Superior temporal gyrus (tissue), 1 donor: Measurements from ENCODE around the gene SRSF6.
A peak's percentile ranks its signal among the peaks of the same experiment; 100 is the strongest.
"Not testable (repeated sequence)": the region's sequence is repeated elsewhere in the genome, so short reads cannot be mapped to it uniquely, and the experiment has no call there.

Experiments used
- DNase-seq: peaks from one replicate; pipeline ENCODE4 v3.0.0-alpha.2; 2016; ENCODE audit errors: extremely low spot score

Gene SRSF6

DNA sequence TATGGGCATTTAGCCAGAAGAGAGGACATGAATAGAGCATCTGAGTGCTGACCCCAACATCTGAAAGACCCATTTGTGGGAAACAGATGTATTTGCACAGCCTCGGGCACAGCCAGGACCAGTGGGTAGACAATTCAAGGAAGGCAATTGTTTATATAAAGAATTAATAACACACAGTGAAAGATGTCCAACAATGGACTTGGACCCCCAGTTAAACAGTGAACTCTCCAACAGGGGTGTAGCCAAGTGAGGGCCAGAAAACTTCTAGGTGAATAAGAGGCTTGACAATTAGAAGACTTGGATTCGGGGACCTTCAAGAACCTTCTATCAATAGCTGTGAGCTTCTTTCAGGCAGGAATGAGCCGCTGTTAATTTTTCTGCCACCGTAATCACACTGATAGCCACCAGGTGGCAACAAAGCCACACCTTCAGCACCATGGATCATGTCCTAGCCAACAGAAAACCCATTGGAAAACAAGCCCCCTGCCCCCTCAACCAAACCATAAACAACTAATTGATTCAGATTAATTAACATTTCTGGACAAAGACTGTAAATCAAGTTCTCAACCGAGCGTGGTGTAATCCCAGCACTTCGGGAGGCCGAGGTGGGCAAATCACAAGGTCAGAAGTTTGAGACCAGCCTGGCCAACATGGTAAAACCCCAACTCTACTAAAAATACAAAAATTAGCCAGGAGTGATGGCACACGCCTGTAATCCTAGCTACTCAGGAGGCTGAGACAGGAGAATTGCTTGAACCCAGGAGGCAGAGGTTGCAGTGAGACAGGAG is 8.8 kb upstream of the SRSF6 start:
- DNase-seq: peak; percentile 68

DNA sequence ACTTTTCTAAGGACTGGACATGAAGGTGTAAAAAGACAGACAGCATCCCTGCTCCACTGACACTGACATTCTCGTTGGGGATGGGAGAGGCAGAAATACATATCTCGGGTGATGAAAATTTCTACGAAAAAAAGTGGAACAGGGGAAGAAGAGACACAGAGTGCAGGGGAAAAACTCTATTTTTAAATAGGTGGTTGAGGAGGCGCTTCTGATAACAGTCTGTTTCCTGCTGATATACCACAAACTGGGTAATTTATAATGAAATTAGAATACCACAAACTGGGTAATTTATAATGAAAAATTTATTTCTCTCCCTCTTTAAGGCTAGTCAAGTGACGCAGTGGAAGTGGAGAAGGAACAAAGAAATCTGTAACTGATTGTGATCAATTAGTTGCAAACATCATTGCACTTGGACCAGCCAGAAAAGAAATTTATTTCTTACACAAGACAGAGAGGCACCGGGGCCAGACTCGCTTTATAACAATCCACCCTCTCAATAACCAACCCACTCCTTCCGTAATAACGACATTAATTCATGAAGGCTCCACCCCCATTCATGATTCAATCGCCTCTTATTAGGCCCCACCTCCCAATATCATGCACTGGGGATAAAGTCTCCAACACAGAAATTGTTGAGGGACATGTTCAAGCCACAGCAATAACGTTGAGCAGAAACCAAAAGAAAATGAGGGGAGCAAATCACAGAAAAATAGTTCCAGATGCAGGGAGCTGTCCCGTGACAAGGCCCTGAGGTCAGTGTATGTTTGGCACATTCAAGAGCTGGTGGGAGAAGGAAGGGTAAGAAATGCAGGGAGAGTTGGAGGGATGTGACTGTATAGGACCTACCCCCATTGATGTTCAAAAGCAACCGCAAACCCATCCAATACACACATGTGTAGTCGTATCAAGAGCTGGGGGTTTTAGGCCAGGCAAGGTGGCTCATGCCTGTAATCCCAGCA is 6.6 kb upstream of the SRSF6 start:
- DNase-seq: no peak

DNA sequence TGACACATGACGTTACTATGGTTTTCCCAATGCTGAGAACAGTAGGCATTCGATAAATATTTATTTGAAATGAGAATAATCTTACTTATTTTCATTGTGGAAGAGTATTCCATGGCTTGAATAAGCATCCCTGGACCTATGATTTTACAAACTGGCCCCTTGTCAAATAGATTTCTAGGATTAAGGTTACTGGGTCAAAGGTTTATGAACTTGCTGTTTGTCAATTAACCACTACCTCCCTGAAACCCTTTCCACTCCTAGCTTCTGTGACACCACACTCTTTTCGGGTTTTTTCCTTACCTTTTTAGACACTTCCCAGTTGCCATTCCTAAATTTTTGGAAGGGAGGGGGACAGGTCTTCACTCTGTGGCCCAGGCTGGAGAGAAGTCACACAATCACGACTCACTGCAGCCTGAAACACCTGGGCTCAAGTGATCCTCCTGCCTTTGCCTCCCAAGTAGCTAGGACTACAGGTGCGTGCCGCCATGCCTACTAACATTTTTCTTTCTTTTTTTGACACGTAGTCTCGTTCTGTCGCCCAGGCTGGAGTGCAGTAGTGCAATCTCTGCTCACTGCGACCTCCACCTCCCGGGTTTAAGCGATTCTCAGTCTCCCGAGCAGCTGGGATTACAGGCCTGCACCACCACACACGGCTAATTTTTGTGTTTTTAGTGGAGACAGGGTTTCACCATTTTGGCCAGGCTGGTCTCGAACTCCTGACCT is 5.1 kb upstream of the SRSF6 start:
- no peak for DNase-seq

GRCh38 chr20:43456252-43456651 is 1.4 kb upstream of the SRSF6 start:
- DNase-seq: not testable (repeated sequence)

DNA sequence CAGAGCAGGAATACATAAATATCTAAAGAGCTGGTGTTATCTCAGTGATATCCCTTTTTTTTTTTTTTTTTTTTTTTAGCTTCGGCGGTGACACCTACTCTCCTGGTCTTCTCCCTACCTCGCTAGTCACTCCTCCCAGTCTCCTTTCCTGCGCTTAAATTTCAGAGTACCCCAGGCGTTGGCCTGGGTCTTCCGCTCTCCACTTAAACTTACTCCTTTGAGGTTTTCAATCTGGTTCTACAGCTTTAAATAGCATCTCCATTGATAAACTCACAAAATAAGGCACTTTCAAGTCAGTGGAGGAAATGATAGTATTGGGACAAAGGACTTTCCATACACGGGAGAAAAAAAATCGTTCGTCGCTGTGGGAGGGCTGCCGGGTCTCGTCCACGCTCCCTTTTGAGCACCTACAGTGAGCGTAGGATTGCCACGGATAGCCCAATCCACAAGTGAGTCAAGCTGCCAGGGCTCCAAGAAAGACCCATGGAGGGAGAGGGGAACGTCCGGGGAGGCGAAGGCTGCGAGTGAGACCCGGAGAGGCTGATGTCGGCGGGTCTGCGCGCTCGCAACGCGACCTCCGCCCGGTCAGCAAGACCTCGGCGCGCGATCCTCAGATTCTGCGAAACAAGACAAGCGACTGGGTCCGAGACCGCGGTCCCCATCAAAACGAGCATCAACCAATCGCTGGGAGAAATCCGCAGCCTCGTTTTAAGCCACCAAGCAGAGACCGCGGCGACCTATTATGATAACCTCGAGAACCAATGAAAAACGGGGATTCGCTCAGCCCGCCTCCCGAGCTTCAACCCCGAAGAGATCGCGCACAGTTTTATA is 672 bp upstream of the SRSF6 start:
- no peak for DNase-seq

DNA sequence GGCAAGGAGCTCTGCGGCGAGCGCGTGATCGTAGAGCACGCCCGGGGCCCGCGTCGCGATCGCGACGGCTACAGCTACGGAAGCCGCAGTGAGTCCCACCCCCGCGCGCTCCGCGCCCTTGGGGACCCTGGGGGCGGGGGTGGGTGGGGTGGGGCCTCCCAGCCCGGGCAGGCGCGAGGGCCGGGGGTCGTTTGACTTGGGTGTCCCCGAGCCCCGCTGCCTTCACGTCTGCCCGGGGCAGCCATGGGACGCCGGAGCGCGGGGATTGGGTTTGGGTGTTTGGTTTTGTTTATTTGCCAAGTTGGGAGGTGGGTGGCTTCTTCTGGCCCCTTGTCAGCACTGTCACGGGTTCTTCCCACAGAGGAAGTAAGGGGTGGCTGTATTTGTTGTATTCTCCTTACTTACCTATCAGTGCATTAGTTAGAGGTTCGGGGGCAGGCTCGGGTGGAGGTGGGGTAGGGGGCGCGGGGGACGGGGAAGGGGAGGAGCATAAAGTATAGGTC is 777 bp downstream of the SRSF6 start:
- DNase-seq: no peak

GRCh38 chr20:43459022-43459942 is 1.6 kb downstream of the SRSF6 start:
- no peak for DNase-seq

GRCh38 chr20:43460172-43460829 is 2.6 kb downstream of the SRSF6 start:
- DNase-seq: no peak

- DNase-seq: no peak
Observed at GRCh38 chr20:43460830-43461200, 3.1 kb downstream of the SRSF6 start.

DNA sequence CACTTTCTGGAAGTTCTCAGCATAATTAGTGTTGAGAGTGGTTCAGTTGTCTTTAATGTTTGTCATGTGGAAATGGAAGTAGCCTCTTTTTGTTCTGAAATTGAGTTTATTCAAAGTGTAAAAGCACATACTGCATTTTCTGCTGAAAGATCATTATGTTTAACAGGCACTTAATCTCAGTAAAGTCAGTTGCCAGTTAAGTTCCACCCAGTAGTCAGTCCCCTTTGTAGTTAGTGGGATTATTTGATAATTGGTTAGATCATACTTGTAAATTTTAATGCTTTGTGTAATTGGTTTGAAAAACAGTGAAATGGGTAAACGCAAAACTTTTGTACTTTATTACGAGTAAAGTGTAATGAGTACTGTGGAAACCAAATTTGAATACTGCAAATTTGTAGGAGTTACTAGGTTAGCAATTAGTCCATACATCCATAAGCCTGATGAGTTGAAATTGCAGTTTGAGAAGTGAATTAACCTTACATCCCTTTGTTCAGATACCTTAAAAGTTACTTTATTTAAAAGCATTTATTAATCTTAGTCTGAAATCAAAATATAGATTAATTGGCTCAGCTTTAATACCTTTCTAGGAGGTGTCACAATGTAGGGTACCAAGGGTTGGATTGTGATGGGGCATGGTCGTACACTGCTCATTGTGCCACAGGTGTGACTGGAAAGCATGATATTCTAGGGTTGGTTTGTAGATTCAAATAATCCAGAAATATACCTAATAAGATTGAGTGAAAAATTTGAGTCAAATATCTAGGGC is 4.4 kb downstream of the SRSF6 start:
- no peak for DNase-seq

DNA sequence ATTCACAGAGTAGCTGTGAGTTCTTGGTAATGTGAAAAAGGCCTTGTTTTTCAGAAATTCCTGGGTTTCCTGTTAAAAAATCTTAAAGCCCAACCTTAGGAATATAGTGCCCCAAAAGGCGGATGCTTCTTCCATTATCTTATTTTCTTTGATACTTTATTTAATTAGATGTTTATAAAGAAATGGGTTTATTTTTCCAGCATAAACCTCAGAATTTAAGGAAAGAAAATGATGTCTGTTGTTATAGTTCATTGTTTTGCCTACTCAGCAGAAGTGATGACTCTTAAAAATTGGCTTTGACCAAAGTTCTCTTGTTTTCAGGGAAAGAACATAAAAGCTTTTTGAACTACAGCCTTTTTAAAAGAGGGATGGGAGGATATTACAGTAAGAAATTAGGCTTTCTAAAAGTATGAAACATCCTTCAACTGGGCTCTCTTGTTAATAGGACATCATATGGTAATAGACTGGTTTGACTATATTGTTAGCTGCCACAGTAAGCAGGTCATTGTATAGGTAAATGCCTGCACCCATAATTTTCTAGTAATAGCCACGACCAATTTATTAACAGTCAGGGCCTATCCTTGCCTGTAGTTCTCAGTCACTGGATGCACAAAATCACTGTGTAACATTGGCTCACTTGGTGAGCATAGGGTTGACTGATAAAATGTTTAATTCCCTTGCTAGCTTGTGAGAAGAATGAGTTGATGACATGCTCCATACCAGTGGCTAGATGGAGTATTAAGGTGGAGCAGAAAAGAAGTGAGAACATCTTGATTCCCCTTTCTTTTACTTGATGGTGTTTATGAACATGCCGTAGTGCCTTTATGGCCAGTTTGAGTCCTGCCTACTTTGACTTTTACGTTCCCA is 5.2 kb downstream of the SRSF6 start:
- no peak for DNase-seq

DNA sequence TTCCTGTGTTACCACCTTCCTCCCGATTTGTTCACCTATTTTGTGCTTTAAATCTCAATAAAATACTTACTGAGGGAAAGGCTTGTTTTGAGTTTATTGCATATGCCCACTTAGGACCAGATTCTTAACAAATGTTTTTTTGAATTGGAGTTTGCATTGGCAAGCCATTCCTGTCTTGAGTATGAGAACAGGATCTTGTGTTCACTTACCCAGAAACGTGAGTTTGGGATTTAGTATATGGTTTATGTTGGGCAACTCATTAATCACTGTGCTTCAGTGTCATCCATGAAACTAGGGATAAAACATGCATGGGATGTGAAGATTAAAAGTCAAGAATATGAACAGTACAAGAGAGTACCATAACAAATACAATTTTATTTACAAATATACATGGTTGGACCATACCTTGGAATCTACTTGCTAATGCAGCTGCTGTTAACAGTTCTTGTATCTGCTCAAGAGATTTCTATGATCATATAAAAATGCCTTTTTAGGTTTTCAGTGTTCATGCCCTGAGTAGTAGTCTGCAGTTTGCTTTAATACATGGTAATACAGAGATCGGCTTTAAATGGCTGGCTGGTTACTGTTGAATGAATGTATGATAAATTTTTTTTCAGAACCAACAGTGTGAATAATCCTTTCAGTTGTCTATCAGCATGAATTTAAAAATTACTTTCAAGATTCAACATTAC is 6.0 kb downstream of the SRSF6 start:
- DNase-seq: no peak

DNA sequence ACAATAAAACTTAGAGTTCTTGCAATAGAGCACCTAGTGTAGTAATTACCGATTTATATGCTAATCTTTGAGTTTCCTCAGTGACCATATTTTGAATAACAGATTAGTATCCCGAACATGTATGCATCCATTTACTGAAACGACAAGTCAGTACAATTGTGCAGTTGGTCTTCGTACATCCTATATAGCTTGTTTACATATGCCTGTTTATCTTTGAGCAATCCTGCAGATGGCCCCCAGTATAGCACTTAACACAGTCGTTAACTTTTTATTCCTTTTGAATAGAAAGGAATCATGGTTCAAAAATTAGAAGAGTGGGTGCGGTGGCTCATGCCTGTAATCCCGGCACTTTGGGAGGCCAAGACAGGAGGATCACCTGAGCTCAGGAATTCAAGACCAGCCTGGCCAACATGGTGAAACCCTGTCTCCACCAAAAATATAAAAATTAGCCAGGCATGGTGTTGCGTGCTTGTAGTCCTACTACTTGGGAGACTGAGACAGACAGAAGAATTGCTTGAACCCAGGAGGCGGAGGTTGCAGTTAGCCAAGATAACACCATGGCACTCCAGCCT is 6.6 kb downstream of the SRSF6 start:
- DNase-seq: no peak

- DNase-seq: no peak
Observed at GRCh38 chr20:43465625-43465943, 7.9 kb downstream of the SRSF6 start.

DNA sequence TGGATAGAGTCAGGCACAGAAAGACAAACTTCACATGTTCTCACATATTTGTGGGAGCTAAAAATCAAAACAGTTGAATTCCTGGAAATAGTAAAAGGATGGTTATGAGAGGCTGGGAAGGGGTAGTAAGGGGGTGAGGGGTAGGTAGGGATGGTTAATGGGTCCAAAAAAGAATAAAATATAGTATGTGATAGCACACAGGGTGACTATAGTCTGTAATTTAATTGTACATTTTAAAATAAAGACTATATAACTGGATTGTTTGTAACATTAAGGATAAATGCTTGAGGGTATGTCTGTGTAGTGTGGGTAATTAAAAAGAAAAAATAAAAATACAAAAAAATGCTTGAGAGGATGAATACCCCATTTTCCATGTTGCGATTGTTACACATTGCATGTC is 9.9 kb downstream of the SRSF6 start:
- DNase-seq: no peak

- DNase-seq: no peak
Observed at GRCh38 chr20:43472671-43473380, 15.1 kb downstream of the SRSF6 start.
